HepG2 (cell line): ENCODE measurements around the gene CTSV. TPM values are rescaled to one million over a fixed set of nuclear protein-coding genes. Genes with fewer than 3 reads are reported as not detected.

ENCODE experiments used
- ASH2L ChIP-seq: fragments of 300-600, 200-600 bp; sonication (generic); IDR thresholded peaks from 2 replicates; pipeline ENCODE4 v1.7.0; 2017; ENCODE audit warnings: low read depth, mild to moderate bottlenecking, moderate library complexity, mixed read lengths, low read length; ENCODE audit not compliant: insufficient read length
- HDAC2 ChIP-seq: sonication (generic); formaldehyde crosslinking; IDR thresholded peaks from 2 replicates; pipeline ENCODE4 v1.4.0; 2020; ENCODE audit warnings: missing genetic modification reagents
- HOXA3 ChIP-seq: sonication (generic); formaldehyde crosslinking; IDR thresholded peaks from 2 replicates; pipeline ENCODE4 v1.5.0; 2020; ENCODE audit warnings: missing genetic modification reagents
- TAF1 ChIP-seq: sonication (generic); formaldehyde crosslinking; IDR thresholded peaks from 2 replicates; pipeline ENCODE4 v1.4.0; 2020; ENCODE audit warnings: missing genetic modification reagents
- YEATS4 ChIP-seq: sonication (generic); formaldehyde crosslinking; IDR thresholded peaks from 2 replicates; pipeline ENCODE4 v1.4.0; 2020; ENCODE audit warnings: missing genetic modification reagents, borderline replicate concordance
- ZSCAN9 ChIP-seq: IDR thresholded peaks from 2 replicates; pipeline ENCODE4 v1.6.1; 2016; ENCODE audit warnings: borderline replicate concordance
- polyA plus RNA-seq, 8 experiments: library from polyadenylated mRNA; depleted of rRNA in 3 of 8; stranded (reverse) in 7 of 8; unstranded in 1 of 8; fragments of >200 nt; fragmentation: Illumina TruSeq in 4 of 8; extraction: Trizol in 4 of 8; gene quantifications; 2 replicates each; pipeline versions ENCODE4 v1.2.1 to v1.2.3, GENCODE V29; 2011 to 2016; ENCODE audit warnings: low read depth in 4 of 8, missing spikeins in 1 of 8, mixed read lengths in 1 of 8; ENCODE audit not compliant: insufficient read depth in 1 of 8
- total RNA-seq, 5 experiments: library from RNA; depleted of rRNA; stranded (reverse); fragments of >200 nt; fragmentation: Illumina TruSeq; extraction: Trizol; gene quantifications; 2 replicates each; pipeline ENCODE4 v1.2.3, GENCODE V29; 2016; ENCODE audit warnings: low read depth in 1 of 5
- TF ChIP-seq, protein P1 (sequence below): IDR thresholded peaks from 2 replicates; pipeline ENCODE4 v1.6.1; 2016; ENCODE audit warnings: low read depth
- TF ChIP-seq, protein P2 (sequence below): sonication (generic); formaldehyde crosslinking; conservative IDR thresholded peaks from 2 replicates; pipeline ENCODE4 v1.8.0; 2022; ENCODE audit warnings: mild to moderate bottlenecking, moderate library complexity, missing genetic modification reagents
- TF ChIP-seq, protein P3 (sequence below): sonication (generic); formaldehyde crosslinking; IDR thresholded peaks from 2 replicates; pipeline ENCODE4 v1.4.0; 2020; ENCODE audit warnings: missing genetic modification reagents, borderline replicate concordance
- TF ChIP-seq, protein P4 (sequence below): sonication (generic); formaldehyde crosslinking; IDR thresholded peaks from 2 replicates; pipeline ENCODE4 v1.5.0; 2020; ENCODE audit warnings: mild to moderate bottlenecking, missing genetic modification reagents, borderline replicate concordance
- TF ChIP-seq, protein P5 (sequence below): sonication (generic); formaldehyde crosslinking; IDR thresholded peaks from 2 replicates; pipeline ENCODE4 v1.8.1; 2022; ENCODE audit warnings: low read depth, mild to moderate bottlenecking, missing genetic modification reagents

The CTSV gene
- total and polyA plus RNA-seq, 2 of the 13 experiments (the other 11 are each of a cell fraction or from before 2014, with no cell fraction given) = 10.6 to 12.6 TPM

DNA sequence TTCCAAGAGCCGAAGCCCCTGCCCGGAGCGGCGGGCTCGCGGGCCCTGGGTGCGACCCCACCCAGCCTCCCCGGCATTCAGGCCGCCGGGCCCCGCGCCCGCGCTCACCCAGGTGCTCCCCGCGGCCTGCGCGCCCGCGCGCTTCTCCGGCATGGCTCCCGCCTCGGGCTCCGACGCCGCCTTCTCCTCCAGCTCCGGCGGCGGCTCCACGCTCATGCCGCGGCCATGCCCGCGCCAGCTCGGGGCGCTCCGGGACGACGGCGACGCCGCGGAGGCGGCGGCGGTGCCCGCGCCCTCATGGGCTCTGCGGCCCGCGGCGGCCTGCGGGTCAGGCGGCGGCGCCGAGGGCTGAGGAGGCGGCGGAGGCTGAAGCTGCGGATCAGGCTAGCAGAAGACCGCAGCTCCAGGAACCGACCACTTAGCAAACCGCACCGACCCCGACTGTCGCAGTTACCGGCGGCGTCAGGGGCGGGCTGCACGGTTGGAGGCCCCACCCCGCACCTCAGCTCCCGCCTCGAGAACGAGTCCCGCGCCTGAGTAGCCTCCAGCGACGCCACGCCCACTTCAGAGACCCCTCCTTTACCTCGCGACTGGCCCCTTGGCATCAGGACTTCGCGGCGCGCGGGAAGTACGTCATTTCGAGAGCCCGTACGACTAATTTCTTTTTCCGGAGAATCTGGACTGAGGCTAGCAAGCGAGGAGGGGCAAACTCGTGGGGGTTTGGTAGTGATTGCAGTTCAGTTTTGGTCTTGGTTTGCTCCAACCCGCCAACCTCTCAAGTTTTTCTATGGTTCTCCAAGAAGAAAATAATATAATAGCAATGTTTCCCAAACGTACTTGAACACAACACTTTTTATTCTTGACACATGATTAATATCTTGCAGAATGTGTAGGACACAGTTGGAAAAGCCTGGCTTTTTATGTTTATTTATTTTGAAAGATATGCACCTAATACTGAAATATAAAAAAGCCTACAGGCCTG, 25.5 kb downstream of the CTSV start (continued):
- TF ChIP-seq HDAC2 (CRISPR knock-in tag) (peak; percentile 65; the same call in 1 of the 2 replicates), YEATS4 (CRISPR knock-in tag) (peak; percentile 25; the same call in 1 of the 2 replicates), ASH2L (peak; percentile 27), ZSCAN9 (CRISPR knock-in tag) (0 out of 2 replicates have a peak, but pooled peaks have one; percentile 26), HOXA3 (peak; percentile 90), TAF1 (CRISPR knock-in tag) (peak; percentile 57; the same call in 1 of the 2 replicates)
- TF ChIP-seq, protein P1, sequence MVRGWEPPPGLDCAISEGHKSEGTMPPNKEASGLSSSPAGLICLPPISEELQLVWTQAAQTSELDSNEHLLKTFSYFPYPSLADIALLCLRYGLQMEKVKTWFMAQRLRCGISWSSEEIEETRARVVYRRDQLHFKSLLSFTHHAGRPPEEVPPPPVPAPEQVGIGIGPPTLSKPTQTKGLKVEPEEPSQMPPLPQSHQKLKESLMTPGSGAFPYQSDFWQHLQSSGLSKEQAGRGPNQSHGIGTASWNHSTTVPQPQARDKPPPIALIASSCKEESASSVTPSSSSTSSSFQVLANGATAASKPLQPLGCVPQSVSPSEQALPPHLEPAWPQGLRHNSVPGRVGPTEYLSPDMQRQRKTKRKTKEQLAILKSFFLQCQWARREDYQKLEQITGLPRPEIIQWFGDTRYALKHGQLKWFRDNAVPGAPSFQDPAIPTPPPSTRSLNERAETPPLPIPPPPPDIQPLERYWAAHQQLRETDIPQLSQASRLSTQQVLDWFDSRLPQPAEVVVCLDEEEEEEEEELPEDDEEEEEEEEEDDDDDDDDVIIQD (CRISPR knock-in tag) = peak; percentile 71; the same call in 1 of the 2 replicates
- TF ChIP-seq, protein P2, sequence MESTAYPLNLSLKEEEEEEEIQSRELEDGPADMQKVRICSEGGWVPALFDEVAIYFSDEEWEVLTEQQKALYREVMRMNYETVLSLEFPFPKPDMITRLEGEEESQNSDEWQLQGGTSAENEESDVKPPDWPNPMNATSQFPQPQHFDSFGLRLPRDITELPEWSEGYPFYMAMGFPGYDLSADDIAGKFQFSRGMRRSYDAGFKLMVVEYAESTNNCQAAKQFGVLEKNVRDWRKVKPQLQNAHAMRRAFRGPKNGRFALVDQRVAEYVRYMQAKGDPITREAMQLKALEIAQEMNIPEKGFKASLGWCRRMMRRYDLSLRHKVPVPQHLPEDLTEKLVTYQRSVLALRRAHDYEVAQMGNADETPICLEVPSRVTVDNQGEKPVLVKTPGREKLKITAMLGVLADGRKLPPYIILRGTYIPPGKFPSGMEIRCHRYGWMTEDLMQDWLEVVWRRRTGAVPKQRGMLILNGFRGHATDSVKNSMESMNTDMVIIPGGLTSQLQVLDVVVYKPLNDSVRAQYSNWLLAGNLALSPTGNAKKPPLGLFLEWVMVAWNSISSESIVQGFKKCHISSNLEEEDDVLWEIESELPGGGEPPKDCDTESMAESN (CRISPR knock-in tag) = peak; percentile 47; the same call in 1 of the 2 replicates
- TF ChIP-seq, protein P3, sequence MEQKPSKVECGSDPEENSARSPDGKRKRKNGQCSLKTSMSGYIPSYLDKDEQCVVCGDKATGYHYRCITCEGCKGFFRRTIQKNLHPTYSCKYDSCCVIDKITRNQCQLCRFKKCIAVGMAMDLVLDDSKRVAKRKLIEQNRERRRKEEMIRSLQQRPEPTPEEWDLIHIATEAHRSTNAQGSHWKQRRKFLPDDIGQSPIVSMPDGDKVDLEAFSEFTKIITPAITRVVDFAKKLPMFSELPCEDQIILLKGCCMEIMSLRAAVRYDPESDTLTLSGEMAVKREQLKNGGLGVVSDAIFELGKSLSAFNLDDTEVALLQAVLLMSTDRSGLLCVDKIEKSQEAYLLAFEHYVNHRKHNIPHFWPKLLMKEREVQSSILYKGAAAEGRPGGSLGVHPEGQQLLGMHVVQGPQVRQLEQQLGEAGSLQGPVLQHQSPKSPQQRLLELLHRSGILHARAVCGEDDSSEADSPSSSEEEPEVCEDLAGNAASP (CRISPR knock-in tag) = peak; percentile 50; the same call in 1 of the 2 replicates
- TF ChIP-seq, protein P4, sequence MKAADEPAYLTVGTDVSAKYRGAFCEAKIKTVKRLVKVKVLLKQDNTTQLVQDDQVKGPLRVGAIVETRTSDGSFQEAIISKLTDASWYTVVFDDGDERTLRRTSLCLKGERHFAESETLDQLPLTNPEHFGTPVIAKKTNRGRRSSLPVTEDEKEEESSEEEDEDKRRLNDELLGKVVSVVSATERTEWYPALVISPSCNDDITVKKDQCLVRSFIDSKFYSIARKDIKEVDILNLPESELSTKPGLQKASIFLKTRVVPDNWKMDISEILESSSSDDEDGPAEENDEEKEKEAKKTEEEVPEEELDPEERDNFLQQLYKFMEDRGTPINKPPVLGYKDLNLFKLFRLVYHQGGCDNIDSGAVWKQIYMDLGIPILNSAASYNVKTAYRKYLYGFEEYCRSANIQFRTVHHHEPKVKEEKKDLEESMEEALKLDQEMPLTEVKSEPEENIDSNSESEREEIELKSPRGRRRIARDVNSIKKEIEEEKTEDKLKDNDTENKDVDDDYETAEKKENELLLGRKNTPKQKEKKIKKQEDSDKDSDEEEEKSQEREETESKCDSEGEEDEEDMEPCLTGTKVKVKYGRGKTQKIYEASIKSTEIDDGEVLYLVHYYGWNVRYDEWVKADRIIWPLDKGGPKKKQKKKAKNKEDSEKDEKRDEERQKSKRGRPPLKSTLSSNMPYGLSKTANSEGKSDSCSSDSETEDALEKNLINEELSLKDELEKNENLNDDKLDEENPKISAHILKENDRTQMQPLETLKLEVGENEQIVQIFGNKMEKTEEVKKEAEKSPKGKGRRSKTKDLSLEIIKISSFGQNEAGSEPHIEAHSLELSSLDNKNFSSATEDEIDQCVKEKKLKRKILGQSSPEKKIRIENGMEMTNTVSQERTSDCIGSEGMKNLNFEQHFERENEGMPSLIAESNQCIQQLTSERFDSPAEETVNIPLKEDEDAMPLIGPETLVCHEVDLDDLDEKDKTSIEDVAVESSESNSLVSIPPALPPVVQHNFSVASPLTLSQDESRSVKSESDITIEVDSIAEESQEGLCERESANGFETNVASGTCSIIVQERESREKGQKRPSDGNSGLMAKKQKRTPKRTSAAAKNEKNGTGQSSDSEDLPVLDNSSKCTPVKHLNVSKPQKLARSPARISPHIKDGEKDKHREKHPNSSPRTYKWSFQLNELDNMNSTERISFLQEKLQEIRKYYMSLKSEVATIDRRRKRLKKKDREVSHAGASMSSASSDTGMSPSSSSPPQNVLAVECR = peak; percentile 56; the same call in 1 of the 2 replicates
- TF ChIP-seq, protein P5, sequence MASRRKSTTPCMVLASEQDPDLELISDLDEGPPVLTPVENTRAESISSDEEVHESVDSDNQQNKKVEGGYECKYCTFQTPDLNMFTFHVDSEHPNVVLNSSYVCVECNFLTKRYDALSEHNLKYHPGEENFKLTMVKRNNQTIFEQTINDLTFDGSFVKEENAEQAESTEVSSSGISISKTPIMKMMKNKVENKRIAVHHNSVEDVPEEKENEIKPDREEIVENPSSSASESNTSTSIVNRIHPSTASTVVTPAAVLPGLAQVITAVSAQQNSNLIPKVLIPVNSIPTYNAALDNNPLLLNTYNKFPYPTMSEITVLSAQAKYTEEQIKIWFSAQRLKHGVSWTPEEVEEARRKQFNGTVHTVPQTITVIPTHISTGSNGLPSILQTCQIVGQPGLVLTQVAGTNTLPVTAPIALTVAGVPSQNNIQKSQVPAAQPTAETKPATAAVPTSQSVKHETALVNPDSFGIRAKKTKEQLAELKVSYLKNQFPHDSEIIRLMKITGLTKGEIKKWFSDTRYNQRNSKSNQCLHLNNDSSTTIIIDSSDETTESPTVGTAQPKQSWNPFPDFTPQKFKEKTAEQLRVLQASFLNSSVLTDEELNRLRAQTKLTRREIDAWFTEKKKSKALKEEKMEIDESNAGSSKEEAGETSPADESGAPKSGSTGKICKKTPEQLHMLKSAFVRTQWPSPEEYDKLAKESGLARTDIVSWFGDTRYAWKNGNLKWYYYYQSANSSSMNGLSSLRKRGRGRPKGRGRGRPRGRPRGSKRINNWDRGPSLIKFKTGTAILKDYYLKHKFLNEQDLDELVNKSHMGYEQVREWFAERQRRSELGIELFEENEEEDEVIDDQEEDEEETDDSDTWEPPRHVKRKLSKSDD (CRISPR knock-in tag) = 0 out of 2 replicates have a peak, but pooled peaks have one; percentile 25
